ENCODE measurements around the gene MAGI2.

Gene MAGI2

DNA sequence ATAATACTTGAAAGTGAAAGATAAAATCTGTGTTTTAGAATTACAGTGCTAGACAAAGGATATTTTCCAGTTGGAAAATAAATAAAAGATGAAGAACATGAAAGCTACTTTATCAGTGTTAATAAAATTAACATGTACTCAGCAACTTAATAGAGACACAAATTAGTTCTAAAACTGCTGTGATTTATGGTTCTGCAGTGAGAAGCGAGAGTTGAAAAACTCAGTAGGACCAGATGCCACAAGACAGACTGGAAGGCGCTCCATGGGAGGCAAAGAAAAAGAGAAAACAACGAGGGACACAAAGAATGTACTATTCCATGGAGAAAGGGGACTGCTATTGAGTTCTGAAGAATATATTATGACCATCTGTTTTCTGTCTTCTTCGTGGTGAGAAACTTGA lies 1064.4 kb downstream of the MAGI2 start:
- no peak for DNase-seq (ENCODE audit: low read depth)
- TF ChIP-seq, protein P1, sequence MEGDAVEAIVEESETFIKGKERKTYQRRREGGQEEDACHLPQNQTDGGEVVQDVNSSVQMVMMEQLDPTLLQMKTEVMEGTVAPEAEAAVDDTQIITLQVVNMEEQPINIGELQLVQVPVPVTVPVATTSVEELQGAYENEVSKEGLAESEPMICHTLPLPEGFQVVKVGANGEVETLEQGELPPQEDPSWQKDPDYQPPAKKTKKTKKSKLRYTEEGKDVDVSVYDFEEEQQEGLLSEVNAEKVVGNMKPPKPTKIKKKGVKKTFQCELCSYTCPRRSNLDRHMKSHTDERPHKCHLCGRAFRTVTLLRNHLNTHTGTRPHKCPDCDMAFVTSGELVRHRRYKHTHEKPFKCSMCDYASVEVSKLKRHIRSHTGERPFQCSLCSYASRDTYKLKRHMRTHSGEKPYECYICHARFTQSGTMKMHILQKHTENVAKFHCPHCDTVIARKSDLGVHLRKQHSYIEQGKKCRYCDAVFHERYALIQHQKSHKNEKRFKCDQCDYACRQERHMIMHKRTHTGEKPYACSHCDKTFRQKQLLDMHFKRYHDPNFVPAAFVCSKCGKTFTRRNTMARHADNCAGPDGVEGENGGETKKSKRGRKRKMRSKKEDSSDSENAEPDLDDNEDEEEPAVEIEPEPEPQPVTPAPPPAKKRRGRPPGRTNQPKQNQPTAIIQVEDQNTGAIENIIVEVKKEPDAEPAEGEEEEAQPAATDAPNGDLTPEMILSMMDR (IDR thresholded peaks at IDR 0.05; ENCODE audit: low read depth, low read length, missing control alignments), result no peak
- no peak overlapping the region for H3K4me3 ChIP-seq (ENCODE audit: low read depth, low read length)
- in situ Hi-C loops (cut with HindIII; ENCODE audit: low sequenced_read_pairs), result no loop called here

- no peak for DNase-seq (ENCODE audit: low read depth)
- in situ Hi-C loops (cut with HindIII; ENCODE audit: low sequenced_read_pairs), result no loop called here
- no peak overlapping the region for H3K4me3 ChIP-seq (ENCODE audit: low read depth, low read length)
- TF ChIP-seq, protein P1 (IDR thresholded peaks at IDR 0.05; ENCODE audit: low read depth, low read length, missing control alignments), result no peak
Measured at GRCh38 chr7:78386520-78386919, 1066.9 kb downstream of the MAGI2 start.

DNA sequence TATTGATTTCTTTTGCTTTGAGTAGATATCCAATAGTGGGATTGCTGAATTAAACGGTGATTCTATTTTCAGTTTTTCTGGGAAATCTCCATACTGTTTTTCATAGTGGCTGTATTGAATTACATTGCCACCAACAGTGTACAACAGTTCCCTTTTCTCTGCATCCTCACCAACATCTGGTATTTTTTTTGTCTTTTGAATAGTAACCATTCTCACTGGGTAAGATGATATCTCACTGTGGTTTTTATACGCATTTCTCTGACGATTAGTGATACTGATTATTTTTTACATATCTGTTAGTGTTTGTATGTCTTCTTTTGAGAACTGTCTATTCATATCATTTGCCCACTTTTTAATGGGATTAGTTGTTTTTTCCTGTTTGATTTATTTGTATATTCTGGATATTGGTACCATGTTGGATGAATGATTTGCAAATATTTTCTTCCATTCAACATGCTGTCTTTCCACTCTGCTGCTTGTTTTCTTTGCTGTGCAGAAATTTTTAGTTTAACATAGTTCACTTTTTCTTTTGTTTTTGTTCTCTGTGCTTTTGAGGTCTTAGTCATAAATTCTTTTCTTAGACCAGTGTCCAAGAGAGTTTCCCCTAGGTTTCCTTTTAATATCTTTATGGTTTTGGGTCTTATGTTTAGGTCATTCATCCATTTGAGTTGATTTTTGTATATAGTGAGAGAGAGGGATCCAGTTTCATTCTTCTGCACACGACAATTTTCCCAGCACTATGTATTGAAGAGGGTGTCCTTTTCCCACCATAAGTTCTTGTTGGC lies 1070.2 kb downstream of the MAGI2 start:
- TF ChIP-seq, protein P1 (IDR thresholded peaks at IDR 0.05; ENCODE audit: low read depth, low read length, missing control alignments), result no peak
- H3K4me3 ChIP-seq (ENCODE audit: low read depth, low read length), result no peak overlapping the region
- DNase-seq (ENCODE audit: low read depth), result no peak
- in situ Hi-C loops (cut with HindIII; ENCODE audit: low sequenced_read_pairs), result no loop called here

DNA sequence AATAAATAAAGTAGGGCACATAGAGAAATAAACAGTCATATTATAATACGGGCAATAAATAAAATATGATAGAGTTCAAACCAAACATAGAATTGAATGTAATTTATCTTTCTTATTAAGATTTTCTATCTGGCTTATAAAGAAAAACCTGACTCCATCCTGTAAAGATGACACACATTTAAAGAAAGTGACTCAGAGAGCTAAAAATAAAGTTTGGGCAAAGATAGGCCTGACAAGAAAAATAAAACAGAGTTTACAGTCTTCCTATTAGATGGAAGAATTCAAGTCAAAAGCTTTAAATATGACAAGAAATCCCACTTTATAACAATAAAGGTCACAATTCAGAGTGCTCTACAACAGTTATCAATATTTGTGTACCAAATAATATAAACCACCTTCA lies 1074.3 kb downstream of the MAGI2 start:
- TF ChIP-seq, protein P1 (IDR thresholded peaks at IDR 0.05; ENCODE audit: low read depth, low read length, missing control alignments), result no peak
- no peak overlapping the region for H3K4me3 ChIP-seq (ENCODE audit: low read depth, low read length)
- in situ Hi-C loops (cut with HindIII; ENCODE audit: low sequenced_read_pairs), result no loop called here
- DNase-seq (ENCODE audit: low read depth), result no peak

DNA sequence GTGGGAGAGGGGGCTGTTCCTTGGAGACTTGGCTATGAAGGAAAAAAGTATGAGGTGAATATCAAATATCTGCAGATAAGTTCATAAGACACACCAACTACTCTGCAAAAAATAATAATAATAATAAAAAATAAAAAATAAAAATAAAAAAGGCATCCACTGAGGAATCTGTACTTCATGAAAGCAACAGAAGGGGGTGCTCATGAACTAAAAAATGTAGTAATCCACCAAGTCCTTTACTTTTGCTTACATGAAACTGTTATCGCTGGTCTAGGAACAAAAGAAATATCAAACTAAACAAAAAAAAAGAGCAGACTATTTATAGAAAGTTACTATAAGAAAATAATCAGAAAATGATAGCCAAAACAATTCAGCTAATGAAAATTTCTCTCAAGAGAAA lies 1075.9 kb downstream of the MAGI2 start:
- TF ChIP-seq, protein P1 (IDR thresholded peaks at IDR 0.05; ENCODE audit: low read depth, low read length, missing control alignments), result no peak
- H3K4me3 ChIP-seq (ENCODE audit: low read depth, low read length), result no peak overlapping the region
- no peak for DNase-seq (ENCODE audit: low read depth)
- in situ Hi-C loops (cut with HindIII; ENCODE audit: low sequenced_read_pairs), result no loop called here

GRCh38 chr7:78370936-78371335 lies 1082.5 kb downstream of the MAGI2 start:
- H3K4me3 ChIP-seq (ENCODE audit: low read depth, low read length), result no peak overlapping the region
- in situ Hi-C loops (cut with HindIII; ENCODE audit: low sequenced_read_pairs), result no loop called here
- TF ChIP-seq, protein P1 (IDR thresholded peaks at IDR 0.05; ENCODE audit: low read depth, low read length, missing control alignments), result no peak
- no peak for DNase-seq (ENCODE audit: low read depth)

Data from astrocyte of the cerebellum (primary cell).